DMS 273 (cell line): Measurements from ENCODE around the gene NCOA5.
"Not testable (repeated sequence)": the region's sequence is repeated elsewhere in the genome, so short reads cannot be mapped to it uniquely, and the experiment has no call there.

Experiments
- DNase-seq: peaks from one replicate; lab custom pipeline; 2025; ENCODE audit not compliant: unreplicated experiment; lab: John Stamatoyannopoulos, UW

Gene NCOA5

DNA sequence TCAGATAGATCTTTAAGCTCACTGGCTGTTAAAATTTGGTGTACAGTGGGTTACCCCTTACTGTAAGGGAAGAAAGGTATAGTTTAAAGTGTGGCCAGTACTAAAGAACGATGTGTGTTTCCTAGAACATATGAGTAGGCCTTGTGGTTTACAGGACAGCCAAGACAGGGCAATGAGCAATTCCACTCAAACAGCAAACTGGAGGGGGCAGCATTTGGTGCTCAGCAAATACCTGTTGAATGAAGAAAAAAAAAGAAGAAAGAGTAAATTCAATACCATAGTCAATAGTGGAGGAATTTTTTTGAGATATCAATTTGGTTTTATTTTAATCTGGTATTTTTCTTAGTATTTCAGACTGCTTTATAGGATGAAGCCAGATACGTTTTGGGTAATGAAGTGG lies 3.8 kb upstream of the NCOA5 start:
- no peak for DNase-seq

DNA sequence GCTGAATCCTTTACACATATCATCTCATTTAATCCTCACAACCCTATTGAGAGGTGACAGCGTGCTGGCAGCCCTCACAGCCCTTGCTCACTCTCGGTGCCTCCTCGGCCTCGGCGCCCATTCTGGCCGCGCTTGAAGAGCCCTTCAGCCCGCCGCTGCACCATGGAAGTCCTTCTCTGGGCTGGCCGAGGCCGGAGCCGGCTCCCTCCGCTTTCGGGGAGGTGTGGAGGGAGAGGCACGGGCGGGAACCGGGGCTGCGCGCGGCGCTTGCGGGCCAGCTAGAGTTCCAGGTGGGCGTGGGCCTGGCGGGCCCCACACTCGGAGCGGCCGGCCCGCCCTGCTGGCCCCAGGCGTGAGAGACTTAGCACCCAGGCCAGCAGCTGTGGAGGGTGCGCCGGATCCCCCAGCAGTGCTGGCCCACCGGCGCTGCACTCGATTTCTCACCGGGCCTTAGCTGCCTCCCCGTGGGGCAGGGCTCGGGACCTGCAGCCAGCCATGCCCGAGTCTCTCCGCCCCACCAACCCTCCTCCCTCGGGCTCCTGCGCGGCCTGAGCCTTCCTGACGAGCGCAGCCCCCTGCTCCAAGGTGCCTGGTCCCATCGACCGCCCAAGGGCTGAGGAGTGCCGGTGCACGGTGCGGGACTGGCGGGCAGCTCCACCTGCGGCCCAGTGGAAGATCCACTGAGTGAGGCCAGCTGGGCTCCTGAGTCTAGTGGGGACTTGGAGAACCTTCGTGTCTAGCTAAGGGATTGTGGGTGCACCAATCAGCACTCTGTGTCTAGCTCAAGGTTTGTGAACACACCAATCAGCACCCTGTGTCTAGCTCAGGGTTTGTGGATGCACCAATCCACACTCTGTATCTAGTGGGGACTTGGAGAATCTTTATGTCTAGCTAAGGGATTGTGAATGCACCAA lies 2.1 kb upstream of the NCOA5 start:
- not testable (repeated sequence) for DNase-seq

GRCh38 chr20:46089167-46089416 lies 670 bp downstream of the NCOA5 start:
- DNase-seq: peak; percentile 79

DNA sequence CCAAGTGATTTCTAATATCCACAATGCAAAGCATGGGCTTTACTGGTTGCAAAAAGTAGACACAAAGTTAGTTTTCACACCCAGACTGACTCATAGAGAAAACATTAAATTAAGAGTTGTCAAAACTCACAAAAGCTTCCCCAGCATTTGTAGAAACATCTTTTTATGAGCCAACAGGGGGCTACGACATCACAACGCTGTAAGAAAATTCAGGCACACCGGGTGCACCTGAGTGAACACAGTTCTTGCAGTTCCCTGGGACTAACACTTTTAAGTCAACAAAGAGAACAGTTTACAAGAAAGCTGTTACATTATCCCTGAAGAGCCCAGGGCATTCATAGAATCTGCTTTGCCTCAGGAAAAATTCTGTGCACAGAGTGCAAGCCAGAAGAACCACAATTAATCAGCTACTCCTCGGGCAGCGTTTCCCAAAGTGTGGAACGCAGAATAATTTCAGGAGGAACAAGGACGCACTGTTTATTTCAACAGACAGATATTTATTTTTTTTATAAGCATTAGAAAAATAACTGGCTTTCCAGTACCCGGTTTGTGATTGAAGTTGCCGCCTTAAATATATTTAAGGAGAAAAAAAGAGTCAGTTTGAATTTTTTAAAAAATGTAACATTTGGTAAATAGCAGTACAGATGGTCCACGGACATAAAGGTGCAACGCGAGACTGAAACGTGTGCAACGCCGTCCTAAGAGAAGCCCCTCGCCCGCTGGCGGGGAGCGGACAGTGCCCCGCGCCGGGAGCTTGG lies 1.2 kb downstream of the NCOA5 start:
- peak; percentile 50 for DNase-seq

DNA sequence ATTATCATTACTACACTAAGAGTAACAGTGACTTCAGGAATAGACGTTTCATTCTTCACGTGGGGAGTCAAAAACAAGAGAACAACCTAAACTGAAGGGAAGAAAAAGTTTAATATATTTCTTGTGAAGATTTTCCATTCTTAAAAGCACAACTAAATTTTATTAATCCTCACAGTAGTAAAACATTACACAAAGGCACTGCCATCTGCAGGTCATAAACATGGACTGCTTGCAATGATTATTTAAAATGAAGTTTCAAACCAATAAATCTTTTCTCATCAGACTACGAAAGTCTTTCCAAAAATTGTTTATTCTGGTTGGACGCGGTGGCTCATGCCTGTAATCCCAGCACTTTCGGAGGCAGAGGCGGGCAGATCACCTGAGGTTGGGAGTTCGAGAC lies 2.6 kb downstream of the NCOA5 start:
- DNase-seq: peak; percentile 18

DNA sequence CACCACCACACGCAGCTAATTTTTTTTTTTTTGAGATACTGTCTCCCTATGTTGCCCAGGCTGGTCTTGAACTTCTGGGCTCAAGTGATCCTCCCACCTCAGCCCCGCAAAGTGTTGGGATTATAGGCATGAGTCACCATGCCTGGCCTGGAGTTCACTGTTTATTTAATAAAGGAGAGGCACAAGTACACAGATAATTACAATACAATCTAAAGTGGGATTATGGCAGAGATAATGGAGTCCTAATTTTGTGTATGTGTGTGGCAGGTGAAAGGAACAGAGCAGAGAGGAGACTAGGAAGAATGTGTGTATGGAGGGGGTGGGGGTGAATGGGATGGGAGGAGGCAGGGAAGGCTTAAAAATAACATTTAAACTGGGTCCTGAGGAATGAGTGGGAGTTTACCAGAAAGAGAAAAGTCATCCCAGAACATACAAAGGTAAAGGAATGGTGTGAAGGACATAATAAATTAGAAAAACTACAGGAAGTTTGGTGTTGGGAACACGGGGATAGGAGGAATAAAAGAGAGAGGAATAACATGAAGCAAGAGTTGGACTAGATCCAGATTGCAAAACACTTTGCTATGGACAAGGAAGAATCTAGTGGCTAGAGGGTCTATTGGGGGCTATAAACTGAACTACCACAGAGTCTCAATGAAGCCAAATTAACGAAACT lies 4.4 kb downstream of the NCOA5 start:
- no peak for DNase-seq

DNA sequence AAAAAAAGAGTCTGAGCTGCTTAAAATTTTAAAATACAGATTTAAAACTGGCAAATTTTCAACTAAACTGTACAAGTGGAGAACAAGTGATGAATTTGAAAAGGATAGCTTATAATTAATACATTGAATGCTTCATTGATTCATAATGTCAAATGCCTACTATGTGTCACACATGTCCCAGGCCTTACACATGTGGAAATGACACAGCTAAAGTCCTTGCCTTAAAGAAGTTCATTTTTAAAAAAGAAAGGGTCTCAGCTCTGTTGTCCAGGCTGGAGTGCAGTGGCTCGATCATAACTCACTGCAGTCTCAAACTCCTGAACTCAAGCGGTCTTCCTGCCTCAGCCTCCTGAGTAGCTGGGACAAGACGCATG lies 5.0 kb downstream of the NCOA5 start:
- DNase-seq: no peak

- no peak for DNase-seq
Measured at GRCh38 chr20:46083531-46084061, 6.2 kb downstream of the NCOA5 start.

GRCh38 chr20:46083101-46083500 lies 6.7 kb downstream of the NCOA5 start:
- no peak for DNase-seq

DNA sequence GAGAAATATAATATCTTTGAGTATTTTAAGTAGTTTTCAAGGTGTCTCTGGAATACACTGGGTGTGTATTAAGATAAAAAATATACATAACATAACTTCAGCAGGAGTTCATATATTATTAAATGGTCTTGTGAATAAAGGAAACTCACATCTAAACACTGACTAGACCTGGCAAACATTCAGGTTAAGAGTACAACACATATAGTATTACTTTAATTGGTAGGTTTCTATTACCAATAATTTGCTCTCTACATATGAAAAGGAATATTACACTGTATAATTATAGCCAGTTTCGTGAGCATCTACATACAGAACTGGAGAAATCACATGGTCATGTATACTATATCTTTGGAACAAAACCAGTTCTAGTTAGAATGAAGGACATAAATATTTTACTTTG lies 8.7 kb downstream of the NCOA5 start:
- no peak for DNase-seq

- no peak for DNase-seq
Measured at GRCh38 chr20:46078954-46079353, 10.8 kb downstream of the NCOA5 start.

GRCh38 chr20:46077642-46078305 lies 12.0 kb downstream of the NCOA5 start:
- DNase-seq: no peak

GRCh38 chr20:46076806-46077205 lies 13.0 kb downstream of the NCOA5 start:
- DNase-seq: no peak

- no peak for DNase-seq
Measured at GRCh38 chr20:46074006-46074405, 15.8 kb downstream of the NCOA5 start.

GRCh38 chr20:46073443-46073842 lies 16.3 kb downstream of the NCOA5 start:
- DNase-seq: no peak

- DNase-seq: no peak
Measured at GRCh38 chr20:46073024-46073423, 16.7 kb downstream of the NCOA5 start.

- no peak for DNase-seq
Measured at GRCh38 chr20:46071573-46071972, 18.2 kb downstream of the NCOA5 start.

GRCh38 chr20:46070215-46070900 lies 19.4 kb downstream of the NCOA5 start:
- no peak for DNase-seq

- no peak for DNase-seq
Measured at GRCh38 chr20:46065691-46066090, 24.1 kb downstream of the NCOA5 start.

DNA sequence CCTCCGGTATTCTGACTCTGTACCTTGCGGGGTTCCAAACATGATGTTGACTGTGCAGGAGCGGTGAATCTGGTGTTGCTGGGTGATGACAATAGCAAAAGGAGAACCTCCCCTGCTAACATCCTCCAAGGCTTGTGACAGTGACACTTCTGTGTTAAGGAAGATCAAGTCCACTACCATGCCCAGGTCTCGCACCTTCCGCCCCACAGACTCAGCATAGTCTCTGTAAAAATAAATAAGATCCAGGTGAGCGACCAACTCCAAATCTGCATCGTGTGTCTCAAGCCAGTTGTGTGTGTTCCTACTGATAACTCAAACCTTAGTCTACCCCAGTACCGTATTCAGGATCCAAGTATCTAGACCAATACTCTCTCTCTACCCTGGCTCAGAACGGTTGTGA lies 24.8 kb downstream of the NCOA5 start:
- no peak for DNase-seq

- no peak for DNase-seq
Measured at GRCh38 chr20:46063652-46064054, 26.1 kb downstream of the NCOA5 start.
